GM21526 (cell line): Measurements from ENCODE around the gene SORCS1.
"Not testable (repeated sequence)": the region's sequence is repeated elsewhere in the genome, so short reads cannot be mapped to it uniquely, and the experiment has no call there.

Source experiments
- ATAC-seq: cut with Tn5 transposase; IDR thresholded peaks from one replicate; pipeline ENCODE4 v1.9.1; 2021; ENCODE audit warnings: moderate library complexity; ENCODE audit not compliant: unreplicated experiment, low FRiP score

Gene SORCS1

GRCh38 chr10:106956216-106956915, 208.1 kb downstream of the SORCS1 start:
- ATAC-seq = no peak

- ATAC-seq = no peak
Measured at GRCh38 chr10:106955133-106955532, 209.4 kb downstream of the SORCS1 start.

DNA sequence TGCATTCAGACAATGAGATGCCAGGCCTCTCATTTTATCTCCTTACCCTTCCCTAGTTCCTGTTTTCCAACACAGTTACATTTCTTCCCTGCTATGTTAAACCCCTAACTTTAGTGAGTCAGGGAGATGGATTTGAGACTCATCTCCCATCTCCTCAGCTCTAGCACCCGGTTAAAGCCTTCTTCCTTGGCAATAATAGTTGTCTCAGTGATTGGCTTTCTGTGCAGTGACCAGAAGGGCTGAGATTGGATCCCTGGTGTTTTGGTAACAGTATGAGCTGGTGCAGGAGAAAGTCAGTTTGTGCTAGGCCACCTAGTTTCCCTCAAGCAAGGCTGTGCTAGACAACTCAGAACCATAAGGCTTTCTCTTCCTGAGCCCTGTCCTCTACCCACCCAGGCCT, 212.5 kb downstream of the SORCS1 start:
- ATAC-seq = no peak

DNA sequence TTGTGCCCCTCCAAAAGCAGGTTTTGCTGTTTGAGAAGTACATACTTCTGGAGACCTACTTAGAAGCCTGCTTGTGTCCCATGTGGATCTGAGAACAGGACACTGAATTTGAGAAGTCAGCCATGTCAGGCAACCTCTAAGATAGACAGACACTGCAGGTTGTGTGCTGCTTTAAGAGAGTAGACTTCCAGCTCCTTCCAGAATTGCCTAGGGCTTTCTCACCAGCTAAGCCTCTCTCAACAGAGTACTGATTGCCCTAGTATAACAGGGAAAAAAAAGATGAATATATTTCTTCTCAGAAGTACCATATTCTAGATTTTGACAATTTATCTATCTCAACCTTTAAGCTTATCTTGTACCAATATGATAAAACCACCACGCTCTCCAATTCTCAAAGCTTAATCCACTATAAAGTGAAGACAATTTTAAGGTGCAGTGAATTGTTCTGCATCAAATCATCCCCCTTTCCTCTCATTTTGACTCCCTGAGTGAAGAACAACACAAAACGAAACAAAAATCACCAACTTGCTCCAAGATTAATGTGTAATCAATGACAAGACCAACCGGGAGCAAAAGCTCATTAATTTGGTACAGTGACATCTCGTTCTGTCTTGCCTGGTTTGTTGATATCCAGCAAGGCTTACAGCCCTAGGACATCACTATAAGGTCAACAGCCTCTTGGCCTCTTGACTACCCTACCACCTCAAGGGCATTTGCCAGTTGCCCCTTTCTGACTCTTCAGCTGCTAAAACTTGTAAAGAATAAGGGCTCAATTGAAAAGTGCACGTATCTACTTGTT, 214.6 kb downstream of the SORCS1 start:
- no peak for ATAC-seq

DNA sequence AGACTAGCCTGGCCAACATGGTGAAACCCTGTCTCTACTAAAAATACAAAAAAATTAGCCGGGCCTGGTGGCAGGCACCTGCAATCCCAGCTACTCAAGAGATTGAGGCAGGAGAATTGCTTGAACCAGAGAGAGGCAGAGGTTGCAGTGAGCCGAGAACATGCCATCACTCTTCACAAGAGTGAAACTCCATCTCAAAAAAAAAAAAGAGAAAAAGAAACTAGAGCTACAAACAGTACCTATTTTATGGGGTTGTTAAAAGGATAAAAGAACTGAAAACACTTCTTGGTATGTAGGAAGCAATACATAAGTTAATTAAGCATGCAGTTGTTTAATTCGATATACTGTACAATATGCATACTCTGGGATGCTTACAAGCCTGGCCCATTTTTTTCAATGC, 216.9 kb downstream of the SORCS1 start:
- ATAC-seq = no peak

GRCh38 chr10:106942035-106942662, 222.4 kb downstream of the SORCS1 start:
- no peak for ATAC-seq

DNA sequence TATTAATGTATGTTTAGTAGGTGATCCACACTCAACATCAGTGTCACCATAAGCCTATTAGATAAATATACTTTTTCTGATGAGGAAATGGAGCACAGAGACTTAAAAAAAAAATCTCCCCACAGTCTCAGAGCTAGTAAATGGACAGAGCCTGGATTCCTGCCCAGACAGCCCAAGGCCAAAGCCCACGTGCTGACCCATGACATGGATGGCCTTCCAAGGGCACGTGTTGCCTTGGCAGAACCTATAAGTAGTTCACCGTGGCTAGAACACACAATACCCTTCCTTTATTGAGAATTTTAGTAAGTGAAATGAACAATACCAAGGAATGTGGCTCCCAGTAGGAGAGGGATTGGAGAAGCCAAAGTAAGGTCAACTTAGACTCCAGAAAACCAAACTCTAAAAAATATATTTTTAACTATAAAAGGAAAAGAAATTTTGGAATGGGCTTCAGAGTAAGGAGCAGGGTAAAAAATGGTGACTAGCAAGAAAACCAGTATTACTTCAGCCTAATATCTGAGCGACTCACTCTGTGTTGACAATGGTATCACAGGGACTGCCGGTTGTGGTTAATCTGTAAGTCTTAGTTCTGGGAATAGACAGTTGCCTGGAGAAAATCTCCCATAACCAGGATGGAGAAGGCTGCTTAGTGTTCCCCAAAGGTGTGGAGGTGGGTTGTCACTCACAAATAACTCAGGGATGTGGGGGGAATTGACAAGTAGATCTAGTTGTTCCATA, 223.0 kb downstream of the SORCS1 start:
- ATAC-seq = no peak

GRCh38 chr10:106938513-106938912, 226.0 kb downstream of the SORCS1 start:
- ATAC-seq = no peak

DNA sequence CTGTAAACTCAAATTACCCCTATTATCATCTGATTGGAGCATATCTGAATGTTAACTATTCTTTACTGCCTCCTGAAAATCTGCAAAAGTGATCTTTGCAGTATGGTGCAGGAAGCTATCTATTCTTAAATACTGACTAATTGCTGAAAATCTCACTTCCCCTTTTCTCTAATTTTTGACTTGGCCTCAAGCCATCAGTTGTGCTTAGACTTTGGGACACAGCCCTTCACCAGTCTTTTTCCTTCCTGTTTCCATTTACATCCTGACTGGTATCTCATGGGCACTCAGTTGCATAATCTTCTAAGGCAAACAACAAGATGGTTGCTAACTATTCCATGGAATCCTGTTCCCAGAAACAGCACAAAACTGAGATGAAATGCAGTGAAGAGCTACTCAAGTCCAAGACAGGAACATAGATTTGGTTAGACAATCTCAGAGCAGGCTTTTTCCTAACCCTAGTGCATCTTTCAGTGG, 228.5 kb downstream of the SORCS1 start:
- ATAC-seq = peak; percentile 84

DNA sequence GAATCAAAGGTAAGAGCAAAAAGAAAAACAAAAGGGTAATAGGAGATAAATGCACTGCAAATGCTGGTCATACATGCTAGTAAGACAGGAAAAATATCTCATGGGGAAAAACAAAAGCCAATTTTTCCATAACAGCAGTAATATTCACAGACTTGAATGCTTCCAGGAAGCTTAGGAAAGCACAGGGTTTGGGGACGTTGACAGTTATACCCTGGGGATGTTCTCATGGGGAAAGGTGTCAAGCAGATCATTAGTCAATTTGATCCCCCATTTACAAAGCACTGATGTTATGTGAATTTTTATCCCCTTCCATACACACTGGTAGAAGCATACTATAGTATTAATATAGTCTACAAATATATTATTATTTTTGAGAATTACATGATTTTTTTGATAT, 232.7 kb downstream of the SORCS1 start:
- no peak for ATAC-seq

- peak; percentile 65 for ATAC-seq
Measured at GRCh38 chr10:106931159-106931852, 233.2 kb downstream of the SORCS1 start.

DNA sequence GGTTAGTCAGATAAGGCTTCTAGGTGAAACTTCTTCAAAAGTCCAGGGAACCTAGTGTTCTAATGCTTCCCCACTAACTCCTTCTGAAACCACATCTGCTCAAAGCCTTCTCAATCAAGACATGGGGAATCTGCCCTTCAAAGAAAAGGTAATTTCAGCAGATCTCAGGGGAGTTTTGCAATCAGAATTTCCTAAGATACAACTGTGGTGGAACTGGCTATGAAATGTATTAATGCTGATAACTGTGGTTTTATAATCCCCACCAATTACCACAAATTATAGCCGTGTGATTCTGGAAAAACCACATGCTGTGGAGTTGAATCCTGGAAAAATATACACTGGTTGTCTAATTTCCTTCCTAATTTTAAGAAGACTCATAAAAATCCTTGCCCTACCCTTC, 233.8 kb downstream of the SORCS1 start:
- ATAC-seq = no peak

- ATAC-seq = no peak
Measured at GRCh38 chr10:106929291-106929895, 235.1 kb downstream of the SORCS1 start.

DNA sequence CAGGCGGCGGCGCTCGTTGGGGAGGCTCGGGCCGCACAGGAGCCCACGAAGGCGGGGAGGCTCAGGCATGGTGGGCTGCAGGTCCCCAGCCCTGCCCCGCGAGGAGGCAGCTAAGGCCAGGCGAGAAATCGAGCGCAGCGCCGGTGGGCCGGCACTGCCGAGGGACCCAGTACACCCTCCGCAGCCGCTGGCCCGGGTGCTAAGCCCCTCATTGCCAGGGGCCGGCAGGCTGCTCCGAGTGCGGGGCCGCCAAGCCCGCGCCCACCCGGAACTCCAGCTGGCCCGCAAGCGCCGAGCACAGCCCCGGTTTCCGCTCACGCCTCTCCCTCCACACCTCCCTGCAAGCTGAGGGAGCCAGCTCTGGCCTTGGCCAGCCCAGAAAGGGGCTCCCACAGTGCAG, 236.4 kb downstream of the SORCS1 start:
- ATAC-seq = not testable (repeated sequence)

DNA sequence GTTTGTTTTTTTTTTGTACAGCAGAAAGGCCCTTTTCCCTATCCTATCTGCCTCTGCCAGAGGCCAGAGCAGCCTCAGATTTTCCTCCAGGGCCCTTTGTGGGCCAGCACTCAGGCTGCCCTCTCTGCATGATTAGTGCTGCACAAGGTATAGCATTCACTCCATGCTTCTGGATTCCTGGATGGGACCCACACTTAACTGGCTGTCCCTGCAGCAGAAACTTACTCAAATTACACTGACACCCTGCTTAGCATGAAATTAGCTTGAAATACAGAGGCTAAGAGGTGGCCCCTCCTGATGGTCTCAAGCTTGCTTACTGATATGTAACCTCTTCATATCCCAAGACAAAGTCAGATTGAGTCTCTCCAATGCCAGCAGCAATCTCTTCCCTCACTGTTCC, 239.3 kb downstream of the SORCS1 start:
- ATAC-seq = no peak

DNA sequence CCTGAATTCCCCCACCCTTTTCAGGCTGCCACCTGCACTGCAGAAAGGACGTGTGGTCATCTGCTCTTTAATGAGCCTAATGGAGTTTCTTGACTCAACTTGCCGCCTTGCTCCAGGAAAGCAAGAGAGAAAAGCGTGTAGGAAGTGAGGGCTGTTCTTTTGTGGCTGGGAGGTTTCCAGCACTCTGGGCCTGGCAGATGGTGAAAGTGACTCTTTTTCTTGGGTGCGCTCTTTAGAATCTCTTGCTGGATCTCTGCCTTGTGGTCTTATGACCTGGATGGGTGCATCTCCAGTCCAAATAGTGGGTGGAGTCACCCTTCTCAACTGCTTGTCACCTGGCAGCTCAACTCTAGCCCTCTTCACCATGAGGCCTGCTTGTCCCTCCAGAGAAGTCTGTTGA, 244.0 kb downstream of the SORCS1 start:
- no peak for ATAC-seq

DNA sequence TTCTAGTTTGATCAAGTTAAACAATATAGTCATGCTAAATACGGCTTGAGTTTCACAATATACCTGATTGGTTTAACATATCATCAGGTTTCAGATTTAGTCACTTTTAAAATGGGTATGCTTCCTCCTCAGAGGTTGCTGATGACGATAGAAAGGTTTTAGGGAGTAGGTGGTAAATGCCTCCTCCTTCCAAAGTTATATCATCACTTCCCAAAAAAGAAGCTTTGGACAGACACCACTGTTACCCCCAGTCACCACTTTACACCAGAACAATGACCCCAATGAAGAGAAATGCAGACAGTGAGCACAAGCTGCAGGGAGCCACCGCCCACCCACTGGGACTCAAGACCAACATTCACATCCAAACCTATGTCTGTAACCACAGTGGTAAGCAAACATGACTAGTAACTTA, 244.6 kb downstream of the SORCS1 start:
- peak; percentile 84 for ATAC-seq

DNA sequence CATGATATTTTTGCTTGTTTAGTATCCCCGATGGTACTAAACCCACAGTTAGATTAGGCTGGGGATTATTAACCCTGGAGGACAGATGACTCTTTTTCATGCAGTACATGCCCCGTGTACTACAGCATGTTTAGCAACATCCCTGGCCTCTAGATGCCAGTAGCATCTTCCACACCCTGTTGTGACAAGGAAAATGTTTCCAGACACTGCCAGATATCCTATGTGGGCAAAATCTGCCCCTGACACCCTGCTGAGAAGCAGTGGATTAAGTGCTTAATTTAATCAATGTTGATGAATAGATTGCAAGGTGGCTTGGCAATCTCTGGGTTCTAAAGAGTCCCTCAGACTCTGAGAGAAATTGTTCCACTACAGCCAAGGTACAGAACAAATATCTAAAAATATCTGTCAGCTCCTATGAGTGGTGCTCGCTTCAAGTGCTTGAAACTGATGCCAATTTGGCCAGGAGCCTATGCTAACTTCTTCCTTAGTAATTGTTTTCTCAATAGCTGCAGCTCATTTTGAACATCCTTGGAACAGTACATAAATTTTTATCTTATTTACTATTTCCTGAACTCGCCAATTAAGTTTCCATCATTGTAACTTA, 247.0 kb downstream of the SORCS1 start:
- ATAC-seq = no peak

- no peak for ATAC-seq
Measured at GRCh38 chr10:106914016-106914415, 250.5 kb downstream of the SORCS1 start.
